HepG2 (cell line): ENCODE measurements around the gene KCTD5.

Experiments used
- DNMT1 ChIP-seq: sonication (generic); formaldehyde crosslinking; IDR thresholded peaks from 2 replicates; pipeline ENCODE4 v1.5.1; 2020; ENCODE audit warnings: mild to moderate bottlenecking, missing genetic modification reagents
- TSC22D2 ChIP-seq: sonication (generic); formaldehyde crosslinking; IDR thresholded peaks from 2 replicates; pipeline ENCODE4 v1.5.1; 2020; ENCODE audit warnings: missing genetic modification reagents, mild to moderate bottlenecking, borderline replicate concordance
- ZBTB7A ChIP-seq: sonication (generic); formaldehyde crosslinking; IDR thresholded peaks from 2 replicates; pipeline ENCODE4 v1.8.0; 2022; ENCODE audit warnings: mild to moderate bottlenecking, missing genetic modification reagents
- ZNF563 ChIP-seq: sonication (generic); formaldehyde crosslinking; IDR thresholded peaks from 2 replicates; pipeline ENCODE4 v1.8.0; 2022; ENCODE audit warnings: mild to moderate bottlenecking, moderate library complexity, missing genetic modification reagents
- ZNF839 ChIP-seq: sonication (generic); formaldehyde crosslinking; IDR thresholded peaks from 2 replicates; pipeline ENCODE4 v1.4.0; 2020; ENCODE audit warnings: missing genetic modification reagents, mild to moderate bottlenecking, borderline replicate concordance
- TF ChIP-seq, protein P1 (sequence below), 2 experiments: sonication (generic) in 1 of 2; formaldehyde crosslinking in 1 of 2; IDR thresholded peaks; 2 replicates each; pipeline versions ENCODE4 v1.4.0 to v1.6.1; 2018 to 2020; ENCODE audit warnings: missing genetic modification reagents in 2 of 2, borderline replicate concordance in 1 of 2, low read depth in 1 of 2, mild to moderate bottlenecking in 1 of 2, missing biosample characterization in 1 of 2

DNA sequence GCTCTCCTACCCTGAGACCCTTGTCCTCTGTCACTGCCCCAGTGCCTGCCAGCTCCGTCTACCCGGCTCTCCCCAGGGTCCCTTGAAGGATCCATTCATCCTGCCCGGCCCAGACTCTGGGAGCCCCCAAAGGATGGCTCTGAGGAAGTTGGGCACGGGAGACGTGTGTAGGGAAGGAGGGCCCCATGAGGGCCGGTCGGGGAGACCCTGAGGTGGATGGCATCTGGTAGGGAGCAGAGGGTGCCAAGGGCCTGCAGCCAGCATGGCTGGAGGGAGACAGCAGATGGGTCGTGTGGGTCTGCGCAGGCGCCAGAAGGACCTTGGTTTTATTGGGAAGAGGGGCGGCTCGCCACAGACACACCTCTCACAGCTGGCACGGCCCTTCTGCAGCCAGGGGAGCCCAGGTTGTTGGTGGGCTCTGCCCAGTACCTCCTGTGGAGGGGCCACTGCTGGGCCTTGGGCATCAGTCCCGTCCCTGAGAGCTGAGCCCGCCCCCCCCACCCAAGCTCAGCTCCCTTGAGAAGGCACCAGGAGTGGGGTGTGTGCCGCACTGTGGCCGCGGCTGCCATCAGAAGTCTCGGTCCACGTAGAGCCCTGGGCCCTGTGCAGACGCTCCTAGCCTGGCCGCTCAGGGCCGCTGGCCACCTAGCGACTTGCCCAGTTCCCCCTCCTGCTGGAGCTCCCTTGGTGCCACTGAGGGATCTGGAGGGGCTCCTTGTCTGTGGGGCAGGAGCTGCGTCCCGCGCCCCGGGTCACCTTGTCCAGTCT lies 16.0 kb downstream of the KCTD5 start:
- TF ChIP-seq, protein P1, sequence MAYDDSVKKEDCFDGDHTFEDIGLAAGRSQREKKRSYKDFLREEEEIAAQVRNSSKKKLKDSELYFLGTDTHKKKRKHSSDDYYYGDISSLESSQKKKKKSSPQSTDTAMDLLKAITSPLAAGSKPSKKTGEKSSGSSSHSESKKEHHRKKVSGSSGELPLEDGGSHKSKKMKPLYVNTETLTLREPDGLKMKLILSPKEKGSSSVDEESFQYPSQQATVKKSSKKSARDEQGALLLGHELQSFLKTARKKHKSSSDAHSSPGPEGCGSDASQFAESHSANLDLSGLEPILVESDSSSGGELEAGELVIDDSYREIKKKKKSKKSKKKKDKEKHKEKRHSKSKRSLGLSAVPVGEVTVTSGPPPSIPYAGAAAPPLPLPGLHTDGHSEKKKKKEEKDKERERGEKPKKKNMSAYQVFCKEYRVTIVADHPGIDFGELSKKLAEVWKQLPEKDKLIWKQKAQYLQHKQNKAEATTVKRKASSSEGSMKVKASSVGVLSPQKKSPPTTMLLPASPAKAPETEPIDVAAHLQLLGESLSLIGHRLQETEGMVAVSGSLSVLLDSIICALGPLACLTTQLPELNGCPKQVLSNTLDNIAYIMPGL (CRISPR knock-in tag; IDR thresholded peaks at IDR 0.05; ENCODE audit: borderline replicate concordance in 1 of 2, low read depth in 1 of 2): no peak
- TF ChIP-seq ZNF563 (no peak), TSC22D2 (CRISPR knock-in tag) (no peak), ZNF839 (no peak), ZBTB7A (CRISPR knock-in tag) (no peak), DNMT1 (CRISPR knock-in tag) (no peak)
